CD8-positive, alpha-beta memory T cell (primary cell): ENCODE results near the gene C11orf71. TPM values are rescaled to one million over a fixed set of nuclear protein-coding genes. Genes with fewer than 3 reads are reported as not detected.
A peak's percentile ranks its signal among the peaks of the same experiment; 100 is the strongest.

ENCODE experiments used
- CTCF ChIA-PET: fragments of 350-600 bp; sonication (Branson Sonifier 250); formaldehyde crosslinking; loops from one replicate; lab custom pipeline; 2021; ENCODE audit warnings: antibody characterized with exemption; lab: Charles Lee
- POLR2A ChIA-PET: fragments of 350-600 bp; sonication (Branson Sonifier 250); formaldehyde crosslinking; loops from one replicate; lab custom pipeline; 2021; ENCODE audit warnings: antibody characterized with exemption; lab: Charles Lee
- DNase-seq, 5 donors: peaks; one replicate each; pipeline versions ENCODE4 v3.0.0 to v3.0.0-alpha.2; 2020 to 2022; ENCODE audit warnings: mixed read lengths in 1 of 5
- H3K27ac ChIP-seq: one replicate; pipeline ENCODE4 v1.7.0; 2013; ENCODE audit warnings: low read depth, mild to moderate bottlenecking, low read length, moderate library complexity
- H3K27me3 ChIP-seq: 2 replicates; pipeline ENCODE4 v1.7.0; 2013; ENCODE audit warnings: low read length, mild to moderate bottlenecking; ENCODE audit not compliant: insufficient read depth, poor library complexity, severe bottlenecking
- H3K36me3 ChIP-seq: 2 replicates; pipeline ENCODE4 v1.7.0; 2013; ENCODE audit warnings: mild to moderate bottlenecking, low read length, moderate library complexity; ENCODE audit not compliant: insufficient read depth
- H3K4me1 ChIP-seq: 2 replicates; pipeline ENCODE4 v1.7.0; 2013; ENCODE audit warnings: mild to moderate bottlenecking, low read length, moderate library complexity; ENCODE audit not compliant: insufficient read depth
- H3K4me3 ChIP-seq: 2 replicates; pipeline ENCODE4 v1.7.0; 2013; ENCODE audit warnings: mild to moderate bottlenecking, low read length
- H3K9me3 ChIP-seq: 2 replicates; pipeline ENCODE4 v1.7.0; 2013; ENCODE audit warnings: mild to moderate bottlenecking, low read length
- H3K27ac Mint-ChIP-seq, 8 donors: one replicate each; pipeline ENCODE4 v1.8.0; 2020 to 2021; ENCODE audit warnings: mixed read lengths in 8 of 8, mild to moderate bottlenecking in 6 of 8, inconsistent platforms in 3 of 8, moderate library complexity in 3 of 8
- H3K27me3 Mint-ChIP-seq, 2 donors: one replicate each; pipeline ENCODE4 v1.8.0; 2020 to 2021; ENCODE audit warnings: mixed read lengths in 2 of 2, mild to moderate bottlenecking in 1 of 2, moderate library complexity in 1 of 2
- H3K36me3 Mint-ChIP-seq, 3 donors: one replicate each; pipeline ENCODE4 v1.8.0; 2020 to 2021; ENCODE audit warnings: mixed read lengths in 3 of 3, inconsistent platforms in 1 of 3, mild to moderate bottlenecking in 1 of 3
- H3K4me1 Mint-ChIP-seq, 3 donors: one replicate each; pipeline ENCODE4 v1.8.0; 2020 to 2021; ENCODE audit warnings: mixed read lengths in 3 of 3, inconsistent platforms in 1 of 3, mild to moderate bottlenecking in 1 of 3
- H3K4me3 Mint-ChIP-seq, 7 donors: one replicate each; pipeline ENCODE4 v1.8.0; 2020 to 2021; ENCODE audit warnings: mixed read lengths in 7 of 7, mild to moderate bottlenecking in 6 of 7, moderate library complexity in 4 of 7, inconsistent platforms in 2 of 7
- H3K9me3 Mint-ChIP-seq, 5 donors: one replicate each; pipeline ENCODE4 v1.8.0; 2020 to 2022; ENCODE audit warnings: mixed read lengths in 5 of 5, mild to moderate bottlenecking in 3 of 5, moderate library complexity in 2 of 5, inconsistent platforms in 1 of 5
- polyA plus RNA-seq: library from polyadenylated mRNA; unstranded; fragments of 300-500 nt; fragmentation: Illumina TruSeq; gene quantifications from one replicate; pipeline ENCODE4 v1.2.3, GENCODE V29; 2021
- total RNA-seq, 2 experiments: library from RNA; stranded (reverse); gene quantifications; one replicate each; pipeline ENCODE4 v1.2.3, GENCODE V29; 2021

The C11orf71 gene
- total and polyA plus RNA-seq, 3 experiments from 2014 or later = 8.2 to 10.0 (median 9.3) TPM

- ChIA-PET CTCF (no interaction called here), POLR2A (no interaction called here)
- Mint-ChIP-seq H3K9me3 (no peaks in the 10 kb centered on the region), H3K36me3 (peaks cover 0 to 27% (median 4%) of the 10 kb centered on the region in 3 donors), H3K27me3 (peaks cover 0 to 2% of the 10 kb centered on the region in 2 donors), H3K4me3 (peak overlapping the region in 6 of 7 donors; percentile 95 to 98 (median 97)), H3K27ac (peak overlapping the region in 6 of 8 donors; percentile 42 to 100 (median 99)), H3K4me1 (peaks cover 36 to 55% (median 52%) of the 10 kb centered on the region in 3 donors)
- Histone ChIP-seq H3K36me3 (no peaks in the 10 kb centered on the region), H3K4me3 (no peak overlapping the region), H3K27me3 (no peaks in the 10 kb centered on the region), H3K27ac (no peak overlapping the region), H3K4me1 (peaks cover 36% of the 10 kb centered on the region), H3K9me3 (no peaks in the 10 kb centered on the region)
- DNase-seq = no peak
Observed at GRCh38 chr11:114398303-114398920, 1.9 kb downstream of the C11orf71 start.

- no peak overlapping the region for H3K27ac Mint-ChIP-seq
- ChIA-PET POLR2A (no interaction called here), CTCF (no interaction called here)
Observed at GRCh38 chr11:114397349-114397982, 2.8 kb downstream of the C11orf71 start.

GRCh38 chr11:114396916-114397315 lies 3.4 kb downstream of the C11orf71 start:
- ChIA-PET CTCF (no interaction called here), POLR2A (no interaction called here)
- Histone ChIP-seq H3K4me1 (peaks cover 24% of the 10 kb centered on the region), H3K36me3 (no peaks in the 10 kb centered on the region), H3K27me3 (no peaks in the 10 kb centered on the region), H3K9me3 (no peaks in the 10 kb centered on the region), H3K27ac (no peak overlapping the region), H3K4me3 (no peak overlapping the region)
- peaks cover 25 to 45% (median 37%) of the 10 kb centered on the region in 3 donors for H3K4me1 Mint-ChIP-seq
- no peak overlapping the region for H3K27ac Mint-ChIP-seq
- H3K9me3 Mint-ChIP-seq = no peaks in the 10 kb centered on the region
- peaks cover 0 to 2% of the 10 kb centered on the region in 2 donors for H3K27me3 Mint-ChIP-seq
- no peak for DNase-seq
- no peak overlapping the region for H3K4me3 Mint-ChIP-seq
- peaks cover 0 to 18% (median 0%) of the 10 kb centered on the region in 3 donors for H3K36me3 Mint-ChIP-seq

More at GRCh38 chr11:114397349-114397982, 2.8 kb downstream of the C11orf71 start:
- no peaks in the 10 kb centered on the region for H3K9me3 Mint-ChIP-seq
- H3K27me3 Mint-ChIP-seq = peaks cover 0 to 2% of the 10 kb centered on the region in 2 donors
- no peak overlapping the region for H3K4me3 ChIP-seq
- peaks cover 0 to 21% (median 1%) of the 10 kb centered on the region in 3 donors for H3K36me3 Mint-ChIP-seq
- H3K36me3 ChIP-seq = no peaks in the 10 kb centered on the region
- H3K4me1 Mint-ChIP-seq = peaks cover 28 to 49% (median 42%) of the 10 kb centered on the region in 3 donors
- no peaks in the 10 kb centered on the region for H3K27me3 ChIP-seq
- no peak overlapping the region for H3K4me3 Mint-ChIP-seq
- H3K4me1 ChIP-seq = peaks cover 27% of the 10 kb centered on the region
- no peak for DNase-seq
- H3K9me3 ChIP-seq = no peaks in the 10 kb centered on the region
- no peak overlapping the region for H3K27ac ChIP-seq

DNA sequence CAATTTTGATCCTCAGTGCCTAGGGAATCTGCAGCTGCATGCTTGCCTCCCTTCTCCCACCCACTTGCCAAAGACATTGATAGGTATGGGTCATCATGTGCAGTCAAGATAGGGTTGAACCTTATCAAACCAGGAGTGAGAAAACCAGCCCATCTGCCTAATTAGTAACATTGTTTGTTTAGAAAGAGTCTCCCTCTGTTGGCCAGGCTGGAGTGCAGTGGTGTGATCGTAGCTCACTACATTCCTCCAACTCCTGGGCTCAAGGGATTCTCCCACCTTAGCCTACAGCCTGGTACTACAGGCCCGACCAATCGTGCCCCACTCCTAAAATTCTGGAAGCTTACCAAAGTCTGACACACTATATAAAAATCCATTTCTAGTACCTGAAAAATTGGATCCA lies 4.6 kb downstream of the C11orf71 start:
- H3K4me1 Mint-ChIP-seq = peaks cover 17 to 34% (median 26%) of the 10 kb centered on the region in 3 donors
- H3K36me3 ChIP-seq = no peaks in the 10 kb centered on the region

GRCh38 chr11:114392735-114393667 lies 7.3 kb downstream of the C11orf71 start:
- ChIA-PET CTCF (no interaction called here), POLR2A (no interaction called here)
- DNase-seq = no peak
- Mint-ChIP-seq H3K9me3 (no peaks in the 10 kb centered on the region), H3K27me3 (peaks cover 2 to 6% of the 10 kb centered on the region in 2 donors), H3K36me3 (no peaks in the 10 kb centered on the region), H3K27ac (no peak overlapping the region), H3K4me1 (peaks cover 3 to 8% (median 7%) of the 10 kb centered on the region in 3 donors), H3K4me3 (no peak overlapping the region)
- H3K9me3 ChIP-seq = no peaks in the 10 kb centered on the region
- H3K36me3 ChIP-seq = no peaks in the 10 kb centered on the region
- H3K27me3 ChIP-seq = no peaks in the 10 kb centered on the region
- H3K27ac ChIP-seq = no peak overlapping the region
- H3K4me1 ChIP-seq = no peaks in the 10 kb centered on the region
- no peak overlapping the region for H3K4me3 ChIP-seq

More for the DNA sequence above, 4.6 kb downstream of the C11orf71 start:
- H3K27me3 Mint-ChIP-seq = peaks cover 0 to 2% of the 10 kb centered on the region in 2 donors
- no peak overlapping the region for H3K4me3 ChIP-seq
- H3K27me3 ChIP-seq = no peaks in the 10 kb centered on the region
- peak overlapping the region in 1 of 8 donors; percentile 28 for H3K27ac Mint-ChIP-seq
- DNase-seq = no peak
- peaks cover 0 to 14% (median 0%) of the 10 kb centered on the region in 3 donors for H3K36me3 Mint-ChIP-seq
- H3K4me3 Mint-ChIP-seq = no peak overlapping the region
- CTCF ChIA-PET = no interaction called here
- POLR2A ChIA-PET = no interaction called here
- H3K9me3 Mint-ChIP-seq = no peaks in the 10 kb centered on the region
- no peak overlapping the region for H3K27ac ChIP-seq
- H3K4me1 ChIP-seq = peaks cover 15% of the 10 kb centered on the region
- no peaks in the 10 kb centered on the region for H3K9me3 ChIP-seq

DNA sequence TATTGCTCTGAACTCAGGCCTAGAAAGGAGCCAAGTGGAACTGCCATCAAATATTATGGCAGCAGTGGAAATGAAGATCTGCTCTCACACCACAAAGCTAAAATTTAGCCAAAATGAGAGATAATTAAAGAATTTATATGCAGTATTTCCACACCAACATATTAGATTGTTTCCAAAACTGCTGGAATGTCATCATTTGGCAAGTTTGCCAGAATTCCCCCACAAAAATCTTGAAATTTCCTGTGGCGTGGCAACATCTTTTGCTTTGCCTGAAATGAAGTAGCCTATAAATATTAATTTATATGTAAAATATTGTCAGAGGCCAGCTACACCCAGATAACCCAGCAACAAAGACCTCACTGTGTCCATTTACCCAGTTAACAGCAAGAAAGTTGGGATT lies 13.8 kb downstream of the C11orf71 start:
- no peak overlapping the region for H3K27ac ChIP-seq
- POLR2A ChIA-PET = interaction anchor here (1.0 kb wide), 1 partner anchor 14 kb away, joined by 4 read pairs; the partner anchor contains the start of genes C11orf71 and RBM7
- no peaks in the 10 kb centered on the region for H3K9me3 ChIP-seq
- no peak for DNase-seq
- H3K9me3 Mint-ChIP-seq = peaks cover 0 to 6% (median 3%) of the 10 kb centered on the region in 5 donors
- no peak overlapping the region for H3K4me3 ChIP-seq
- H3K27me3 Mint-ChIP-seq = peaks cover 2 to 32% of the 10 kb centered on the region in 2 donors
- H3K27ac Mint-ChIP-seq = no peak overlapping the region
- no peaks in the 10 kb centered on the region for H3K27me3 ChIP-seq
- H3K36me3 ChIP-seq = no peaks in the 10 kb centered on the region
- H3K4me1 ChIP-seq = no peaks in the 10 kb centered on the region
- peaks cover 0 to 22% (median 0%) of the 10 kb centered on the region in 3 donors for H3K36me3 Mint-ChIP-seq
- CTCF ChIA-PET = no interaction called here
- no peak overlapping the region for H3K4me3 Mint-ChIP-seq
- no peaks in the 10 kb centered on the region for H3K4me1 Mint-ChIP-seq

DNA sequence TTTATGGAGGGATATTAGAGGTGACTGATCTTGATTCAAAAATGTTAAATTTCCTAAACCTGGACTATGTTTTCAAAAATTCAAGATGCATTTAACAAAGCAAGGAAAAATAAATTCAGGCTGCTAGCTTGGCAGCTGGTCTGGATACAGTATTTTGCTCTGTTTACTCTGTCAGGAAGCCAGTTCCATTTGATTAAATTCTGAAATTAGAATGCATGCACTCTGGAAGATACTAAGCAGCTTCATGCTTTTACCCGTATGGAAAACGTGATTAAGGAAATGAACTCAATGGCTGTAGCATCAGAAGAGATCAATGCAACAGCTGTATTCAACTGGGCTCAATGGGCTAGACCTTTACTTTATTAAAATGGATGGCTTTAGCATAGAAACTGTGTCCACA lies 14.2 kb downstream of the C11orf71 start:
- no peaks in the 10 kb centered on the region for H3K27me3 ChIP-seq
- Mint-ChIP-seq H3K27ac (no peak overlapping the region), H3K4me1 (no peaks in the 10 kb centered on the region), H3K9me3 (peaks cover 0 to 6% (median 3%) of the 10 kb centered on the region in 5 donors), H3K36me3 (peaks cover 0 to 22% (median 0%) of the 10 kb centered on the region in 3 donors), H3K4me3 (no peak overlapping the region), H3K27me3 (peaks cover 2 to 32% of the 10 kb centered on the region in 2 donors)
- no peak overlapping the region for H3K27ac ChIP-seq
- no peaks in the 10 kb centered on the region for H3K9me3 ChIP-seq
- CTCF ChIA-PET = no interaction called here
- H3K4me3 ChIP-seq = no peak overlapping the region
- no peak for DNase-seq
- H3K4me1 ChIP-seq = no peaks in the 10 kb centered on the region
- H3K36me3 ChIP-seq = no peaks in the 10 kb centered on the region
- POLR2A ChIA-PET = no interaction called here
